Heart left ventricle (tissue), 13 donors: ENCODE results near the gene ADGRF3.

Experiments
- POLR2A ChIP-seq, 2 donors: fragments of 450-650 bp; IDR thresholded peaks; one replicate each; pipeline ENCODE4 v1.6.1; 2017; ENCODE audit warnings: antibody characterized with exemption in 2 of 2, mild to moderate bottlenecking in 2 of 2, moderate library complexity in 2 of 2
- TF ChIP-seq, protein P1 (sequence below), 12 donors: fragments of 200-600 bp; sonication (generic) in 4 of 12; IDR thresholded peaks; one replicate each; pipeline versions ENCODE4 v1.5.0 to v1.8.0; 2018 to 2022; ENCODE audit warnings: antibody characterized with exemption in 12 of 12, mild to moderate bottlenecking in 5 of 12
- donor health status: ischemic (EF 13 %, LVEDD 7.1; RV severe dilation, severe dysfunction).
- donor health status: DM: no; HTN: yes; CAD: no.
- donor health status: DM: no; HTN: no; CAD: no.
- donor health status: ischemic (EF 25% LVEDD 6.9; RV normal size, moderate dysfunction).
- donor health status: ischemic (EF 25% LVEDD 5.7; RV mildly dilated, moderate dysfunction).
- donor health status: ischemic (EF 35%, LVEDD 5.7; RV mildly dilated, moderate dysfunction).
- donor health status: nonischemic (EF 11% LVEDD 7.7; RV severe dilation, severe dysfunction).
- donor health status: DM: yes; HTN: yes; CAD: no.
- donor health status: PGD.
- donor health status: ischemic (EF 29% LVEDD 5.4; RV normal size, mild dysfunction).
- donor health status: nonischemic (EF 23%, LVEDD 6.1; RV moderate dilation, normal function).

DNA sequence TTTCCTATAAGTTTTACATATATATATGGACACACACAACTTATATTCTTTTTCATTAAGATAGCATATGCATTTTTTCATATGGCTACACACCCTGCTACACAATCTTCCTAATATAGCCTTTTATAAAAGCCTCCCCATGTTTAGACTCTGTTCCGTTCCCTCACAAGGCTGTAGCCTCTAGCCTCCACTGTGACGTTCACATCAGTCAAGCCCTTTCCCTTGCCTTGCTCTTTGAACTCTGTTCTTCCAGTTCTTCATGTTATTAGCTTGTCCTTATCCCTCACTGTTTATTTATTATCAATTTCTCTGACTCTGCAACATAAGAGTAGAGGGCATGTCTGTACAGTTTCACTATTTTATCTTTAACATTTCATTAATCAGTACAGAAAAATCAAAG is 63.0 kb downstream of the ADGRF3 start:
- TF ChIP-seq POLR2A (IDR thresholded peaks at IDR 0.05), result no peak
- TF ChIP-seq, protein P1, sequence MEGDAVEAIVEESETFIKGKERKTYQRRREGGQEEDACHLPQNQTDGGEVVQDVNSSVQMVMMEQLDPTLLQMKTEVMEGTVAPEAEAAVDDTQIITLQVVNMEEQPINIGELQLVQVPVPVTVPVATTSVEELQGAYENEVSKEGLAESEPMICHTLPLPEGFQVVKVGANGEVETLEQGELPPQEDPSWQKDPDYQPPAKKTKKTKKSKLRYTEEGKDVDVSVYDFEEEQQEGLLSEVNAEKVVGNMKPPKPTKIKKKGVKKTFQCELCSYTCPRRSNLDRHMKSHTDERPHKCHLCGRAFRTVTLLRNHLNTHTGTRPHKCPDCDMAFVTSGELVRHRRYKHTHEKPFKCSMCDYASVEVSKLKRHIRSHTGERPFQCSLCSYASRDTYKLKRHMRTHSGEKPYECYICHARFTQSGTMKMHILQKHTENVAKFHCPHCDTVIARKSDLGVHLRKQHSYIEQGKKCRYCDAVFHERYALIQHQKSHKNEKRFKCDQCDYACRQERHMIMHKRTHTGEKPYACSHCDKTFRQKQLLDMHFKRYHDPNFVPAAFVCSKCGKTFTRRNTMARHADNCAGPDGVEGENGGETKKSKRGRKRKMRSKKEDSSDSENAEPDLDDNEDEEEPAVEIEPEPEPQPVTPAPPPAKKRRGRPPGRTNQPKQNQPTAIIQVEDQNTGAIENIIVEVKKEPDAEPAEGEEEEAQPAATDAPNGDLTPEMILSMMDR (IDR thresholded peaks at IDR 0.05), result no peak
